Stimulated activated naive CD8-positive, alpha-beta T cell treated with anti-CD3 and anti-CD28 coated beads, Interleukin-15, amount 100 ng/mL, for 72 hours (primary cell): Measurements from ENCODE around the gene SLC24A3.

ENCODE experiments used
- ATAC-seq: fragments of 150-1000 bp; cut with Tn5 transposase; 2 replicates; pipeline ENCODE4 v1.10.0; 2021; ENCODE audit warnings: mild to moderate bottlenecking, moderate library complexity
- DNase-seq, 2 donors: peaks; one replicate each; pipeline ENCODE4 v3.0.0; 2021 to 2022
- H3K27ac Mint-ChIP-seq, 2 donors: one replicate each; pipeline ENCODE4 v1.8.0; 2022; ENCODE audit warnings: mild to moderate bottlenecking in 2 of 2, mixed read lengths in 2 of 2, moderate library complexity in 2 of 2
- H3K27me3 Mint-ChIP-seq: one replicate; pipeline ENCODE4 v1.8.0; 2022; ENCODE audit warnings: mixed read lengths
- H3K4me1 Mint-ChIP-seq: one replicate; pipeline ENCODE4 v1.8.0; 2022; ENCODE audit warnings: mild to moderate bottlenecking, mixed read lengths
- H3K4me3 Mint-ChIP-seq, 2 donors: one replicate each; pipeline ENCODE4 v1.8.0; 2022; ENCODE audit warnings: mild to moderate bottlenecking in 2 of 2, mixed read lengths in 2 of 2, moderate library complexity in 1 of 2
- H3K9me3 Mint-ChIP-seq, 2 donors: one replicate each; pipeline ENCODE4 v1.8.0; 2022; ENCODE audit warnings: mixed read lengths in 2 of 2

The SLC24A3 gene

GRCh38 chr20:19330038-19330437, 117.6 kb downstream of the SLC24A3 start:
- Mint-ChIP-seq H3K27me3 (peaks cover 22% of the 10 kb centered on the region), H3K27ac (no peak overlapping the region), H3K4me1 (no peaks in the 10 kb centered on the region), H3K9me3 (no peaks in the 10 kb centered on the region), H3K4me3 (no peak overlapping the region)
- ATAC-seq (no peak), DNase-seq (no peak)

DNA sequence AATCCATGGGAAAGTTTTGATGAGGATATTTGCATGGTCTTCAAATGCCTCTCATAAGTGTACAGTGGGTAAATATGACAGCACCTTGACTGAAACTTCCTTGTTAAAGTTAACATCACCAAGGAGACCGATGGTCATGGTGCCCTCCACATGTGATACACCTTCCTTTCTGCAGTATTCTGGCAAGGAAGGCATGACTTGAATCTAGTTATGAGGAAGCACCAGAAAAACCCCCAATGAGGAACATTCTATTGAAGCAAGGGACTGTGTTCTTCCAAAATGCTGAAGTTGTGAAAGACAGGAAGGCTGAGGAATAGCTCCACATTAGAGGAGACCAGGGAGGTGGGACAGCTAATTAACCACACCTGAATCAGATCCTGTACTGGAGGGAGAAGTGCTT, 118.3 kb downstream of the SLC24A3 start:
- DNase-seq (no peak), ATAC-seq (no peak)
- Mint-ChIP-seq H3K4me3 (no peak overlapping the region), H3K27ac (no peak overlapping the region), H3K4me1 (no peaks in the 10 kb centered on the region), H3K27me3 (peaks cover 22% of the 10 kb centered on the region), H3K9me3 (no peaks in the 10 kb centered on the region)

DNA sequence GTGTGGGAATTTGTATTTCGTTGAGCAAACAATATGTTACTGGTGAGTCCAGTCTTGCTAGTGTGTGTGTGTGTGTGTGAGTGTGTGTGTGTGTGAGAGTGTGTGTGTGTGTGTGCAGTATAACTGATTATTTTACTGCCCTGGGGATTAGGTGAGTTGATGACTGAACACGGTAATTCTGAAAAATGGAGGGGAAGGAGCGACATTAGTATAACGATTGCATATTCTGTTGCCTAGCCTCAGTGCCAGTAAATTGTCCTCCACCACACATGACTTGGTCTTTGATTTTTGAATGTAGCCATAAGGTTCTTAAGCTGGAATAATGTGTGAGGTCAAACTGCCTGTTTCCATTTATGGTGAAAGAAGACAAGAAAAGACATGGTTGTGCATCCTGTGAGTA, 121.1 kb downstream of the SLC24A3 start:
- peaks cover 14% of the 10 kb centered on the region for H3K27me3 Mint-ChIP-seq
- no peaks in the 10 kb centered on the region for H3K4me1 Mint-ChIP-seq
- no peak overlapping the region for H3K27ac Mint-ChIP-seq
- no peaks in the 10 kb centered on the region for H3K9me3 Mint-ChIP-seq
- no peak overlapping the region for H3K4me3 Mint-ChIP-seq
- ATAC-seq (no peak), DNase-seq (no peak)

GRCh38 chr20:19335341-19335740, 122.9 kb downstream of the SLC24A3 start:
- ATAC-seq (no peak), DNase-seq (no peak)
- Mint-ChIP-seq H3K4me3 (no peak overlapping the region), H3K27ac (no peak overlapping the region), H3K27me3 (peaks cover 14% of the 10 kb centered on the region), H3K4me1 (no peaks in the 10 kb centered on the region), H3K9me3 (no peaks in the 10 kb centered on the region)

- Mint-ChIP-seq H3K27ac (no peak overlapping the region), H3K9me3 (no peaks in the 10 kb centered on the region), H3K27me3 (peaks cover 14% of the 10 kb centered on the region), H3K4me3 (no peak overlapping the region), H3K4me1 (no peaks in the 10 kb centered on the region)
- DNase-seq (no peak), ATAC-seq (no peak)
These were observed 123.5 kb downstream of the SLC24A3 start for GRCh38 chr20:19335916-19336315.

DNA sequence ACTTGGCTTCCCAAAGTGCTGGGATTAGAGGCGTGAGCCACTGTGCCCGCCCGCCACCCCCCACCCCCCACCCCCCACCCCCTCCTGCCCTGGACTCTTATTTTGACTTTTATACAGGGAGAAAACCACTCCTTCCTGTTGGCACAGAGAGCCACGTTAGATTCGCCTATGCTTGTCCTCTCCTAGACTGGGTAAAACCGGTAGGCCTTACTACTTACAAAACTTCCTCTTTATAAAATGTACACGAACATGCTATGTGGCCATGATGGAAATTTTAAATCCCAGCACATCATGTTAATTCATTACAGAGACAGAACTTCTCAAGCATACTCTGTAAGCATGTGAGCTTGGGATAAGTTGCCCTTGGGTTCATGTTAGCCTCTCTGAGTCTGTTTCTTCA, 124.2 kb downstream of the SLC24A3 start:
- Mint-ChIP-seq H3K4me1 (no peaks in the 10 kb centered on the region), H3K27ac (peak overlapping the region in 1 of 2 donors; percentile 21)

DNA sequence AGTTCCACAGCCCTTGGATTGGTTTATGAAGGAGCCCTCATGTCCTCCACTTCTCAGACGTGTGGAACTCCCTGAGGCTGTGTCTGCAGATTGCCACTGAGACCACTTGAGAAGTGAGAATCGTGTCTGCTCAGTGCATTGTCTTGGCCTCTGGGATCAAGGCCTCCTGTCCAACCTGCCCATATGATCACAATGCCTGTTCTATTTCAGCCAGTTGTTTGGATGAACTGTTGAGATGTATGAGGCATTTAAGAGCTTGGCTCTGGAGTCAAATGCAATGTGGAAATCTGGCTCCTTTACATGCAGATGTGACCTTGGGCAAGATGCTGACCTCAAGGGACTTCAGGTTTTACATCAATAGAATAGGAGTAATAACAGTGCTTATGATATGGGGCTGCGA, 125.9 kb downstream of the SLC24A3 start:
- H3K27ac Mint-ChIP-seq, result no peak overlapping the region
- peaks cover 14% of the 10 kb centered on the region for H3K27me3 Mint-ChIP-seq
- no peak overlapping the region for H3K4me3 Mint-ChIP-seq
- no peak for DNase-seq
- ATAC-seq, result no peak
- no peaks in the 10 kb centered on the region for H3K9me3 Mint-ChIP-seq
- no peaks in the 10 kb centered on the region for H3K4me1 Mint-ChIP-seq

More for the DNA sequence above, 124.2 kb downstream of the SLC24A3 start:
- no peak for DNase-seq
- Mint-ChIP-seq H3K9me3 (no peaks in the 10 kb centered on the region), H3K4me3 (no peak overlapping the region), H3K27me3 (peaks cover 11% of the 10 kb centered on the region)
- no peak for ATAC-seq

GRCh38 chr20:19338960-19339359, 126.5 kb downstream of the SLC24A3 start:
- no peaks in the 10 kb centered on the region for H3K9me3 Mint-ChIP-seq
- no peaks in the 10 kb centered on the region for H3K4me1 Mint-ChIP-seq
- no peak overlapping the region for H3K4me3 Mint-ChIP-seq
- ATAC-seq (no peak), DNase-seq (no peak)
- H3K27ac Mint-ChIP-seq, result no peak overlapping the region
- H3K27me3 Mint-ChIP-seq, result peaks cover 8% of the 10 kb centered on the region

DNA sequence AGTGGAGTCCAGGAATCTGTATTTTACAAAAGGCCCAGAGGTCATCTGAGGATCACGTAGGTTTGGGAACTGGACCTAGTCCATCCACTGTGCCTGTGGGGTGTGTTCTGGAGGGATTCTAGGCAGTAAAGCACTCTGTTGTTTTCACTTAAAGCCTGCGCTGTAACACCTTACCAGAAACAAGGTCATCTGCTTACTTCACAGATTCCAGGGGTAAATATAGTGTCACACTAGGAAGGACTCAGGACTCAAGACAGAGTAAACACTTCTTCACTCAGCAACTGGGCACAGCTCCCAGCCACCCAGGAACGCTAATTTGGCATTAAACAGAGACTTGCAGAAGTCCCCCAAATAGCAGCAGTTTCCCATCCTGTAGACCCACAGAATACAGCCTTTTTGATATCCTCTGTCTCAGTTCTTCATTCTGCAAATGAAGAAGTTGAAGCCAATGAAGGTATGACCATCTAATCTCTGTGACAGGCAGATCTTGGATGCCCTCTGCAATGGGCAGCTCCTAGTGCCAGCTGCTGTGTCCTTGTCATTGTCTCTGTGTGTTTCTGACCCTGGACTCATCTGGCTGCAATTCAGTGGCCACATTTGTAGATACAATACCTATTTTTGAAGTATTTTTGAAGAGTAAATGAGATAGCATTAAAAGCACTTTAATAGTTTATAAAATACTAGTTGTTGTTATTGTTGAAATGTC, 129.1 kb downstream of the SLC24A3 start:
- Mint-ChIP-seq H3K4me3 (no peak overlapping the region), H3K27me3 (peaks cover 7% of the 10 kb centered on the region), H3K9me3 (no peaks in the 10 kb centered on the region), H3K4me1 (no peaks in the 10 kb centered on the region), H3K27ac (no peak overlapping the region)
- ATAC-seq (no peak), DNase-seq (no peak)

DNA sequence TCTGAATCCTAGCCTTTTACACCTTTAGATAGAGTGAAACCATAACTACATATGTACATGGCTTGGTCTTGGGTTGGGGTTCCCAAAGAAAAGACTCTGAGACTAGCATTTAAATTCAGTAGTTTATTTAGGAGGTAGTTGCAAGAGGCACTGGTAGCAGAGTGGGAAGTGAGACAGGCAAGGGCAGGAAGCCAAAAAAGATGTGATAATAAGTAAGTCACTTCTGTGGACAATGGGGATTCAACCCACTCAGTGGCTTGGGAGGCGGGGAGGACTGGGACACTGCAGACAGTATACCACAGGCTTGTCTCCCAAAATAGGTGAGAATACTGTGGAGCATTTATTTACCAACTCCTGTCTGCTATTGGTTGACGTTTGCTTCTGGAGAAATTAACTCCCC, 131.9 kb downstream of the SLC24A3 start:
- Mint-ChIP-seq H3K9me3 (no peaks in the 10 kb centered on the region), H3K27ac (no peak overlapping the region), H3K4me3 (no peak overlapping the region), H3K4me1 (no peaks in the 10 kb centered on the region), H3K27me3 (peaks cover 7% of the 10 kb centered on the region)
- DNase-seq (no peak), ATAC-seq (no peak)

- Mint-ChIP-seq H3K4me1 (no peaks in the 10 kb centered on the region), H3K27me3 (no peaks in the 10 kb centered on the region), H3K9me3 (no peaks in the 10 kb centered on the region), H3K4me3 (no peak overlapping the region), H3K27ac (no peak overlapping the region)
- DNase-seq (no peak), ATAC-seq (no peak)
These were observed 135.6 kb downstream of the SLC24A3 start for GRCh38 chr20:19347943-19348456.

- Mint-ChIP-seq H3K27ac (no peak overlapping the region), H3K27me3 (no peaks in the 10 kb centered on the region), H3K4me1 (no peaks in the 10 kb centered on the region), H3K4me3 (no peak overlapping the region), H3K9me3 (no peaks in the 10 kb centered on the region)
- DNase-seq (no peak), ATAC-seq (peak; percentile 33)
These were observed 136.1 kb downstream of the SLC24A3 start for GRCh38 chr20:19348582-19348981.

- Mint-ChIP-seq H3K4me1 (no peaks in the 10 kb centered on the region), H3K27me3 (no peaks in the 10 kb centered on the region), H3K27ac (no peak overlapping the region), H3K9me3 (no peaks in the 10 kb centered on the region), H3K4me3 (no peak overlapping the region)
- DNase-seq, result no peak
- no peak for ATAC-seq
These were observed 137.4 kb downstream of the SLC24A3 start for GRCh38 chr20:19349879-19350278.

DNA sequence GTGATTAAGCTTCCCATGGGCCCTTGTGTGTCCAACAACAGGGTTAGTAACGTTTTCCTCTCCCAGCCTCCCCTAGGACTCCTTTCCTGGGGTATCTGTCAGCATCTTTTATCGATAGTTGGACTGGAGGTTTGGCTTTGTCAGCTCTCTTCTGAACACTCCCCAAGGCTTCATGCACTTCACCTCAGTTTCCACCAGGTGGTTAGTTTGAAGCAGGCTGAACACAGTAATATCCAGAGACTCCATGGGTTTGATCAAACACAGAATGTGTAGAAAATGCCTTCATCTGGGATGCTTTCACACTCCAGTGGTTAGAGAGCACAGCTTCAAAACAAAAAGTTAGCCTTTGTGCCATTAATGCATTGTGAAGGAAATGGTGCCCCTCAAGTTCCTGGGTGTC, 139.1 kb downstream of the SLC24A3 start:
- DNase-seq, result no peak
- Mint-ChIP-seq H3K27ac (peak overlapping the region in 1 of 2 donors; percentile 71), H3K4me3 (no peak overlapping the region)

GRCh38 chr20:19354950-19355349, 142.5 kb downstream of the SLC24A3 start:
- H3K4me3 Mint-ChIP-seq, result no peak overlapping the region
- DNase-seq (no peak), ATAC-seq (no peak)
- H3K9me3 Mint-ChIP-seq, result no peaks in the 10 kb centered on the region
- no peak overlapping the region for H3K27ac Mint-ChIP-seq
- no peaks in the 10 kb centered on the region for H3K27me3 Mint-ChIP-seq
- no peaks in the 10 kb centered on the region for H3K4me1 Mint-ChIP-seq

More for the DNA sequence above, 139.1 kb downstream of the SLC24A3 start:
- H3K27me3 Mint-ChIP-seq, result no peaks in the 10 kb centered on the region
- no peak for ATAC-seq
- no peaks in the 10 kb centered on the region for H3K4me1 Mint-ChIP-seq
- H3K9me3 Mint-ChIP-seq, result no peaks in the 10 kb centered on the region

DNA sequence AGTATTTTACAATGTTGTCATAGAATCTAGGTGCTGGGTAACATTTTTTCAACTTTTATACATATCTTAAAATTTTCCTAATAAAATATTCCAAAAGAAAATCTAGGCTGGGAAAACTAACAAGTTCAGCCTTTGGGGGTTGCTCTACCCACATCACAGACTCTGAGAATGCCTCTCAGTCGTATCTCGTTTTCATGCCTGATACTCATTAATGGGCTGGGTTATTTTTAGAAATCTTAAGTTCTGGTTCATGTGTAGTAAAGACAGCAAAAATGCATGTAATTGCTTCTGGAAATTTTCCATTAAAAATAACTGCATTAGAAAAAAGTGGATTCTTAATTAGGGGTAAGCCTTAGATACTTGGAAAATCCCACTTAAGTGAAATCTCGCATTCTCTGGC, 149.3 kb downstream of the SLC24A3 start:
- Mint-ChIP-seq H3K9me3 (no peaks in the 10 kb centered on the region), H3K4me1 (no peaks in the 10 kb centered on the region), H3K4me3 (no peak overlapping the region), H3K27ac (no peak overlapping the region), H3K27me3 (no peaks in the 10 kb centered on the region)
- DNase-seq, result no peak
- ATAC-seq, result no peak

- no peak overlapping the region for H3K27ac Mint-ChIP-seq
- H3K4me3 Mint-ChIP-seq, result no peak overlapping the region
- DNase-seq (no peak), ATAC-seq (no peak)
- H3K27me3 Mint-ChIP-seq, result no peaks in the 10 kb centered on the region
- H3K9me3 Mint-ChIP-seq, result peaks cover 0 to 8% of the 10 kb centered on the region in 2 donors
- no peaks in the 10 kb centered on the region for H3K4me1 Mint-ChIP-seq
These were observed 151.0 kb downstream of the SLC24A3 start for GRCh38 chr20:19363476-19363875.
